ENCODE results near the gene HBZ. TPM values are rescaled to one million over a fixed set of nuclear protein-coding genes. Genes with fewer than 3 reads are reported as not detected.

Gene HBZ
- total and polyA plus RNA-seq, 8 donors = not detected

- Histone ChIP-seq H3K9me3 (no peaks in the 10 kb centered on the region), H3K4me3 (peak within 1 kb of the TSS in 3 of 4 donors; percentile 8 to 35 (median 17)), H3K27me3 (peaks cover 24 to 88% (median 54%) of the 10 kb centered on the region in 3 donors), H3K27ac (no peak within 1 kb of the TSS), H3K4me1 (peaks cover 16 to 25% (median 19%) of the 10 kb centered on the region in 4 donors), H3K36me3 (no peaks in the 10 kb centered on the region)
- no peak for DNase-seq
- no peak for TF ChIP-seq POLR2AphosphoS5 (IDR thresholded peaks at IDR 0.05)
- TF ChIP-seq POLR2A (IDR thresholded peaks at IDR 0.05) = no peak
- no peak for TF ChIP-seq EP300 (IDR thresholded peaks at IDR 0.05)
- no peak for TF ChIP-seq CTCF (IDR thresholded peaks at IDR 0.05)
- intact Hi-C loops (cut with DNase I; ENCODE audit: low total_unique reads) = no loop called here
- 2 to 5% (median 3%) methylated on average over 34 to 75 of the region's 75 CpGs for WGBS, 5 donors
Observed at GRCh38 chr16:165539-166374, 13.3 kb downstream of the HBZ start, which contains the start of gene HBM. TSS of gene HBM (plus strand) at chr16:165978. CDS start at chr16:165998, 20 bp downstream.

GRCh38 chr16:166375-167121, 14.1 kb downstream of the HBZ start:
- Histone ChIP-seq H3K9me3 (no peaks in the 10 kb centered on the region), H3K4me3 (peak overlapping the region in 1 of 4 donors; percentile 35), H3K27ac (no peak overlapping the region), H3K36me3 (no peaks in the 10 kb centered on the region), H3K27me3 (peaks cover 26 to 88% (median 59%) of the 10 kb centered on the region in 3 donors), H3K4me1 (peaks cover 16 to 25% (median 19%) of the 10 kb centered on the region in 4 donors)
- DNase-seq = no peak
- intact Hi-C loops (cut with DNase I; ENCODE audit: low total_unique reads) = no loop called here
- TF ChIP-seq EP300 (IDR thresholded peaks at IDR 0.05) (no peak), CTCF (IDR thresholded peaks at IDR 0.05) (no peak), POLR2AphosphoS5 (IDR thresholded peaks at IDR 0.05) (no peak), POLR2A (IDR thresholded peaks at IDR 0.05) (no peak)
- 4 to 7% (median 5%) methylated on average over 23 to 45 of the region's 45 CpGs for WGBS, 5 donors

GRCh38 chr16:167122-167690, 14.8 kb downstream of the HBZ start:
- Histone ChIP-seq H3K9me3 (no peaks in the 10 kb centered on the region), H3K4me3 (no peak overlapping the region), H3K4me1 (peaks cover 16 to 25% (median 19%) of the 10 kb centered on the region in 4 donors), H3K27ac (no peak overlapping the region), H3K36me3 (no peaks in the 10 kb centered on the region), H3K27me3 (peaks cover 29 to 89% (median 63%) of the 10 kb centered on the region in 3 donors)
- no peak for DNase-seq
- intact Hi-C loops (cut with DNase I; ENCODE audit: low total_unique reads) = no loop called here
- 9 to 17% (median 13%) methylated on average over 11 of the region's 11 CpGs for WGBS, 5 donors
- TF ChIP-seq POLR2A (IDR thresholded peaks at IDR 0.05) (no peak), EP300 (IDR thresholded peaks at IDR 0.05) (no peak), POLR2AphosphoS5 (IDR thresholded peaks at IDR 0.05) (no peak), CTCF (IDR thresholded peaks at IDR 0.05) (no peak)

GRCh38 chr16:168424-168823, 16.0 kb downstream of the HBZ start:
- TF ChIP-seq EP300 (IDR thresholded peaks at IDR 0.05) (no peak), CTCF (IDR thresholded peaks at IDR 0.05) (no peak), POLR2AphosphoS5 (IDR thresholded peaks at IDR 0.05) (no peak), POLR2A (IDR thresholded peaks at IDR 0.05) (no peak)
- intact Hi-C loops (cut with DNase I; ENCODE audit: low total_unique reads) = no loop called here
- Histone ChIP-seq H3K9me3 (no peaks in the 10 kb centered on the region), H3K27ac (no peak overlapping the region), H3K27me3 (peaks cover 29 to 81% (median 67%) of the 10 kb centered on the region in 3 donors), H3K4me1 (peaks cover 16 to 28% (median 20%) of the 10 kb centered on the region in 4 donors), H3K4me3 (no peak overlapping the region), H3K36me3 (no peaks in the 10 kb centered on the region)
- DNase-seq = no peak
- WGBS, 5 donors = 49 to 61% (median 58%) methylated on average over 6 of the region's 6 CpGs
